Stomach smooth muscle (tissue), 2 donors: ENCODE results near the gene CCDC136.
A peak's percentile ranks its signal among the peaks of the same experiment; 100 is the strongest.

Experiments used
- H3K27ac ChIP-seq: one replicate; pipeline ENCODE4 v1.7.0; 2013; ENCODE audit warnings: mild to moderate bottlenecking, low read length, inconsistent platforms
- H3K27me3 ChIP-seq, 2 donors: one replicate each; pipeline ENCODE4 v1.7.0; 2013; ENCODE audit warnings: low read length in 2 of 2; ENCODE audit not compliant: insufficient read depth in 2 of 2, control insufficient read depth in 1 of 2
- H3K36me3 ChIP-seq, 2 donors: one replicate each; pipeline ENCODE4 v1.7.0; 2013; ENCODE audit warnings: low read length in 2 of 2; ENCODE audit not compliant: control insufficient read depth in 2 of 2, insufficient read depth in 2 of 2
- H3K4me1 ChIP-seq: one replicate; pipeline ENCODE4 v1.7.0; 2013; ENCODE audit warnings: low read length; ENCODE audit not compliant: control insufficient read depth, insufficient read depth
- H3K4me3 ChIP-seq, 2 donors: one replicate each; pipeline ENCODE4 v1.7.0; 2013; ENCODE audit warnings: low read length in 2 of 2
- H3K9ac ChIP-seq, 2 donors: one replicate each; pipeline ENCODE4 v1.7.0; 2013; ENCODE audit warnings: low read length in 2 of 2, mild to moderate bottlenecking in 1 of 2
- H3K9me3 ChIP-seq, 2 donors: one replicate each; pipeline ENCODE4 v1.7.0; 2013; ENCODE audit warnings: low read length in 2 of 2; ENCODE audit not compliant: control insufficient read depth in 2 of 2
- donor health status: healthy.
- donor health status: Pancreatic carcinoma.

Gene CCDC136

GRCh38 chr7:128757203-128757602, 34.6 kb upstream of the CCDC136 start:
- Histone ChIP-seq H3K36me3 (peaks cover 16 to 18% of the 10 kb centered on the region in 2 donors), H3K4me1 (peaks cover 16% of the 10 kb centered on the region), H3K27ac (peak overlapping the region; percentile 95)

GRCh38 chr7:128758553-128758952, 33.2 kb upstream of the CCDC136 start:
- Histone ChIP-seq H3K4me3 (no peak overlapping the region), H3K36me3 (peaks cover 16 to 18% of the 10 kb centered on the region in 2 donors), H3K27me3 (no peaks in the 10 kb centered on the region), H3K9me3 (no peaks in the 10 kb centered on the region), H3K9ac (no peak overlapping the region), H3K27ac (peak overlapping the region; percentile 43), H3K4me1 (peaks cover 16% of the 10 kb centered on the region)

More at GRCh38 chr7:128757203-128757602, 34.6 kb upstream of the CCDC136 start:
- Histone ChIP-seq H3K27me3 (no peaks in the 10 kb centered on the region), H3K4me3 (no peak overlapping the region), H3K9me3 (no peaks in the 10 kb centered on the region), H3K9ac (peak overlapping the region in 1 of 2 donors; percentile 72)

GRCh38 chr7:128759242-128759641, 32.5 kb upstream of the CCDC136 start:
- H3K36me3 ChIP-seq = peaks cover 10 to 14% of the 10 kb centered on the region in 2 donors
- no peak overlapping the region for H3K9ac ChIP-seq
- H3K4me3 ChIP-seq = no peak overlapping the region
- no peaks in the 10 kb centered on the region for H3K9me3 ChIP-seq
- H3K27ac ChIP-seq = peak overlapping the region; percentile 43
- H3K4me1 ChIP-seq = peaks cover 16% of the 10 kb centered on the region
- H3K27me3 ChIP-seq = no peaks in the 10 kb centered on the region

GRCh38 chr7:128763541-128763940, 28.2 kb upstream of the CCDC136 start:
- Histone ChIP-seq H3K36me3 (peaks cover 14 to 25% of the 10 kb centered on the region in 2 donors), H3K9me3 (no peaks in the 10 kb centered on the region), H3K4me3 (no peak overlapping the region), H3K27me3 (no peaks in the 10 kb centered on the region), H3K27ac (no peak overlapping the region), H3K9ac (no peak overlapping the region), H3K4me1 (peaks cover 4% of the 10 kb centered on the region)

GRCh38 chr7:128767475-128768110, 24.2 kb upstream of the CCDC136 start:
- Histone ChIP-seq H3K27ac (no peak overlapping the region), H3K4me3 (no peak overlapping the region), H3K9me3 (no peaks in the 10 kb centered on the region), H3K36me3 (peaks cover 31 to 47% of the 10 kb centered on the region in 2 donors), H3K9ac (no peak overlapping the region), H3K27me3 (no peaks in the 10 kb centered on the region), H3K4me1 (peaks cover 4% of the 10 kb centered on the region)

GRCh38 chr7:128770233-128770632, 21.5 kb upstream of the CCDC136 start:
- Histone ChIP-seq H3K9me3 (no peaks in the 10 kb centered on the region), H3K36me3 (peaks cover 34 to 56% of the 10 kb centered on the region in 2 donors), H3K4me1 (peaks cover 4% of the 10 kb centered on the region), H3K27ac (no peak overlapping the region), H3K4me3 (no peak overlapping the region), H3K27me3 (no peaks in the 10 kb centered on the region), H3K9ac (no peak overlapping the region)

- peaks cover 30 to 46% of the 10 kb centered on the region in 2 donors for H3K36me3 ChIP-seq
Measured at GRCh38 chr7:128773604-128774003, 18.2 kb upstream of the CCDC136 start.

GRCh38 chr7:128774029-128774689, 17.6 kb upstream of the CCDC136 start:
- no peaks in the 10 kb centered on the region for H3K27me3 ChIP-seq
- H3K4me3 ChIP-seq = no peak overlapping the region
- peaks cover 5% of the 10 kb centered on the region for H3K4me1 ChIP-seq
- no peak overlapping the region for H3K9ac ChIP-seq
- H3K36me3 ChIP-seq = peaks cover 25 to 42% of the 10 kb centered on the region in 2 donors
- H3K9me3 ChIP-seq = peaks cover 0 to 4% of the 10 kb centered on the region in 2 donors
- H3K27ac ChIP-seq = no peak overlapping the region

More at GRCh38 chr7:128773604-128774003, 18.2 kb upstream of the CCDC136 start:
- no peaks in the 10 kb centered on the region for H3K9me3 ChIP-seq
- peaks cover 3% of the 10 kb centered on the region for H3K4me1 ChIP-seq
- H3K27ac ChIP-seq = no peak overlapping the region
- H3K27me3 ChIP-seq = no peaks in the 10 kb centered on the region
- no peak overlapping the region for H3K4me3 ChIP-seq
- H3K9ac ChIP-seq = no peak overlapping the region

- Histone ChIP-seq H3K4me3 (no peak overlapping the region), H3K36me3 (peaks cover 17 to 37% of the 10 kb centered on the region in 2 donors), H3K27ac (no peak overlapping the region), H3K9me3 (peaks cover 0 to 4% of the 10 kb centered on the region in 2 donors), H3K9ac (no peak overlapping the region), H3K4me1 (peaks cover 5% of the 10 kb centered on the region), H3K27me3 (no peaks in the 10 kb centered on the region)
Measured at GRCh38 chr7:128774921-128775320, 16.8 kb upstream of the CCDC136 start.

GRCh38 chr7:128775744-128776474, 15.9 kb upstream of the CCDC136 start, which contains the start of gene OPN1SW:
Gene OPN1SW, minus strand, starts transcription at chr7:128775794. Its CDS starts 13 bp downstream, at chr7:128775781.
- H3K4me3 ChIP-seq = no peak within 1 kb of the TSS
- no peak within 1 kb of the TSS for H3K27ac ChIP-seq
- no peak within 1 kb of the TSS for H3K9ac ChIP-seq
- no peaks in the 10 kb centered on the region for H3K27me3 ChIP-seq
- peaks cover 10% of the 10 kb centered on the region for H3K4me1 ChIP-seq
- H3K36me3 ChIP-seq = peaks cover 8 to 27% of the 10 kb centered on the region in 2 donors
- H3K9me3 ChIP-seq = peaks cover 0 to 4% of the 10 kb centered on the region in 2 donors
